Measurements from ENCODE around the gene SPRED2. TPM values are rescaled to one million over a fixed set of nuclear protein-coding genes. Genes with fewer than 3 reads are reported as not detected.

Gene SPRED2
- total RNA-seq, 1 donor from 2014 or later, result 54.5 TPM

GRCh38 chr2:65374999-65375398, 57.4 kb downstream of the SPRED2 start:
- Mint-ChIP-seq H3K27ac (ENCODE audit: unreplicated experiment) (no peak overlapping the region), H3K36me3 (ENCODE audit: unreplicated experiment) (no peaks in the 10 kb centered on the region), H3K4me3 (ENCODE audit: unreplicated experiment) (no peak overlapping the region), H3K9me3 (ENCODE audit: unreplicated experiment) (peaks cover 2% of the 10 kb centered on the region), H3K27me3 (ENCODE audit: unreplicated experiment) (no peaks in the 10 kb centered on the region), H3K4me1 (ENCODE audit: low read depth, unreplicated experiment) (peaks cover 53% of the 10 kb centered on the region)
- no peak for DNase-seq
- TF ChIP-seq, protein P1, sequence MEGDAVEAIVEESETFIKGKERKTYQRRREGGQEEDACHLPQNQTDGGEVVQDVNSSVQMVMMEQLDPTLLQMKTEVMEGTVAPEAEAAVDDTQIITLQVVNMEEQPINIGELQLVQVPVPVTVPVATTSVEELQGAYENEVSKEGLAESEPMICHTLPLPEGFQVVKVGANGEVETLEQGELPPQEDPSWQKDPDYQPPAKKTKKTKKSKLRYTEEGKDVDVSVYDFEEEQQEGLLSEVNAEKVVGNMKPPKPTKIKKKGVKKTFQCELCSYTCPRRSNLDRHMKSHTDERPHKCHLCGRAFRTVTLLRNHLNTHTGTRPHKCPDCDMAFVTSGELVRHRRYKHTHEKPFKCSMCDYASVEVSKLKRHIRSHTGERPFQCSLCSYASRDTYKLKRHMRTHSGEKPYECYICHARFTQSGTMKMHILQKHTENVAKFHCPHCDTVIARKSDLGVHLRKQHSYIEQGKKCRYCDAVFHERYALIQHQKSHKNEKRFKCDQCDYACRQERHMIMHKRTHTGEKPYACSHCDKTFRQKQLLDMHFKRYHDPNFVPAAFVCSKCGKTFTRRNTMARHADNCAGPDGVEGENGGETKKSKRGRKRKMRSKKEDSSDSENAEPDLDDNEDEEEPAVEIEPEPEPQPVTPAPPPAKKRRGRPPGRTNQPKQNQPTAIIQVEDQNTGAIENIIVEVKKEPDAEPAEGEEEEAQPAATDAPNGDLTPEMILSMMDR (IDR thresholded peaks at IDR 0.05; ENCODE audit: partially characterized antibody, unreplicated experiment), result no peak

GRCh38 chr2:65374575-65374974, 57.8 kb downstream of the SPRED2 start:
- no peaks in the 10 kb centered on the region for H3K27me3 Mint-ChIP-seq (ENCODE audit: unreplicated experiment)
- peaks cover 2% of the 10 kb centered on the region for H3K9me3 Mint-ChIP-seq (ENCODE audit: unreplicated experiment)
- H3K4me1 Mint-ChIP-seq (ENCODE audit: low read depth, unreplicated experiment), result peaks cover 54% of the 10 kb centered on the region
- H3K36me3 Mint-ChIP-seq (ENCODE audit: unreplicated experiment), result no peaks in the 10 kb centered on the region
- no peak overlapping the region for H3K27ac Mint-ChIP-seq (ENCODE audit: unreplicated experiment)
- no peak for DNase-seq
- no peak overlapping the region for H3K4me3 Mint-ChIP-seq (ENCODE audit: unreplicated experiment)
- TF ChIP-seq, protein P1 (IDR thresholded peaks at IDR 0.05; ENCODE audit: partially characterized antibody, unreplicated experiment), result no peak

DNA sequence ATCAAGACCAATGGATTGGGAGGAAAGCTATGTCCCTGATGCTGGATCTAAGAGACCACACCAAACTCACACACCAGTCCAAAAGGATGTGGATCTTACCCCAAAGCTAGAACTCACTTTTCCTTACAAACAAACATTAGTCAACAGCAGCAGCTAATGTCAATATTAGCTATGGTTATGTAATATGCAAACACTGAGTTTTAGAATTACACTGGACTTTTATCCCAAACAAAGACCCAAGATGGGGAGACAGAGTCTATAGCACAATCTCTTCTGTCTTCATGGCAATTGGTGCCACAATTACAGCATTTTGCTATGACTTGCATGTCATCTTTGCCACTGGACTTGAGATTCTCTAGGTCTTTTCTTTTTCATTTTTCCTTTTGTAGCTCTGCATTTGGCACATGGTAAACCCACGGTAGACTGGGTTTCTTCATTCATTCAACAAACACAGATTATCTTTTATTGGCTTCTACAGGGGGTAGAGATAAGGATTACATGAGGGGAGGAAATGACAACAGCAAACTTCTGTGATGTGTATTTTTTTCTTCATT, 59.0 kb downstream of the SPRED2 start:
- H3K4me3 Mint-ChIP-seq (ENCODE audit: unreplicated experiment), result no peak overlapping the region
- no peak for DNase-seq
- H3K9me3 Mint-ChIP-seq (ENCODE audit: unreplicated experiment), result peaks cover 2% of the 10 kb centered on the region
- no peak overlapping the region for H3K27ac Mint-ChIP-seq (ENCODE audit: unreplicated experiment)
- H3K4me1 Mint-ChIP-seq (ENCODE audit: low read depth, unreplicated experiment), result peaks cover 45% of the 10 kb centered on the region
- H3K27me3 Mint-ChIP-seq (ENCODE audit: unreplicated experiment), result no peaks in the 10 kb centered on the region
- H3K36me3 Mint-ChIP-seq (ENCODE audit: unreplicated experiment), result no peaks in the 10 kb centered on the region
- TF ChIP-seq, protein P1 (IDR thresholded peaks at IDR 0.05; ENCODE audit: partially characterized antibody, unreplicated experiment), result no peak

DNA sequence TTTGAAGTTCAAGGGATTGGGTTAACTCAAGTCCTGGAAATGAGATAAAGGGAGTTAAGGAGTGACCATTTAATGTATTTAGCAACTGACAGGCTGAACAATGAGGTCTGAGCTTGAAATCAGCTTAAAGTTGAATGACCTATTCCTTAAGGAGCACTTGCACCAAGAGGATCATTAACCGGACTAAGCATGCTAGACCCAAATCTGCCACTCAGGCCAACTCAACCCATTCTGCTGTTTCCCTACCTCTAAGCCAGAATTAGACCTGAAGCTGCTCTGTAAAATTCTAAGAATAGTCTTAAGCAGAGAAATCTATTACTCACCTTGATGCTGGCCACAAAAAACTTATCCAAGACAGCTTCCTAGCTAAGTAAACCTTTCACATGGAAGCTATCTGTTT, 59.8 kb downstream of the SPRED2 start:
- Mint-ChIP-seq H3K4me3 (ENCODE audit: unreplicated experiment) (peak overlapping the region; percentile 73), H3K36me3 (ENCODE audit: unreplicated experiment) (no peaks in the 10 kb centered on the region), H3K9me3 (ENCODE audit: unreplicated experiment) (peaks cover 2% of the 10 kb centered on the region), H3K27me3 (ENCODE audit: unreplicated experiment) (no peaks in the 10 kb centered on the region), H3K27ac (ENCODE audit: unreplicated experiment) (peak overlapping the region; percentile 91), H3K4me1 (ENCODE audit: low read depth, unreplicated experiment) (peaks cover 39% of the 10 kb centered on the region)
- TF ChIP-seq, protein P1 (IDR thresholded peaks at IDR 0.05; ENCODE audit: partially characterized antibody, unreplicated experiment), result no peak
- no peak for DNase-seq

- Mint-ChIP-seq H3K9me3 (ENCODE audit: unreplicated experiment) (peaks cover 2% of the 10 kb centered on the region), H3K36me3 (ENCODE audit: unreplicated experiment) (no peaks in the 10 kb centered on the region), H3K4me3 (ENCODE audit: unreplicated experiment) (peak overlapping the region; percentile 73), H3K27me3 (ENCODE audit: unreplicated experiment) (no peaks in the 10 kb centered on the region), H3K4me1 (ENCODE audit: low read depth, unreplicated experiment) (peaks cover 49% of the 10 kb centered on the region), H3K27ac (ENCODE audit: unreplicated experiment) (peak overlapping the region; percentile 91)
- no peak for DNase-seq
- TF ChIP-seq, protein P1 (IDR thresholded peaks at IDR 0.05; ENCODE audit: partially characterized antibody, unreplicated experiment), result no peak
Measured at GRCh38 chr2:65371074-65371434, 61.3 kb downstream of the SPRED2 start.

All from glutamatergic neuron (in vitro differentiated cells).